KMS-11 (cell line): ENCODE results near the gene SEPSECS.

ENCODE experiments used
- H2AFZ ChIP-seq: fragments of 200-600 bp; sonication (generic); 2 replicates; pipeline ENCODE4 v1.6.1; 2016; ENCODE audit warnings: antibody characterized with exemption, mixed run types, low read depth
- H3K27ac ChIP-seq: fragments of 200-600 bp; sonication (generic); 2 replicates; pipeline ENCODE4 v1.6.1; 2016; ENCODE audit warnings: mild to moderate bottlenecking, mixed run types
- H3K27me3 ChIP-seq: fragments of 200-600 bp; sonication (generic); 2 replicates; pipeline ENCODE4 v1.6.1; 2017; ENCODE audit warnings: mild to moderate bottlenecking, low read depth, mixed run types, moderate library complexity; ENCODE audit not compliant: insufficient read depth
- H3K36me3 ChIP-seq: fragments of 200-600 bp; sonication (generic); 2 replicates; pipeline ENCODE4 v1.6.1; 2017; ENCODE audit warnings: mild to moderate bottlenecking, mixed run types; ENCODE audit not compliant: insufficient read depth
- H3K4me1 ChIP-seq: fragments of 200-600 bp; sonication (generic); 2 replicates; pipeline ENCODE4 v1.6.1; 2016; ENCODE audit warnings: mild to moderate bottlenecking, low read depth, mixed run types; ENCODE audit not compliant: poor library complexity, severe bottlenecking
- H3K4me2 ChIP-seq: fragments of 200-600 bp; sonication (generic); 2 replicates; pipeline ENCODE4 v1.7.0; 2016; ENCODE audit warnings: mild to moderate bottlenecking, mixed run types
- H3K4me3 ChIP-seq: fragments of 200-600 bp; sonication (generic); IDR thresholded peaks from 2 replicates; pipeline ENCODE4 v1.6.1; 2017; ENCODE audit warnings: low read depth, low read length, mixed read lengths; ENCODE audit not compliant: insufficient read depth
- H3K79me2 ChIP-seq: fragments of 200-600 bp; sonication (generic); 2 replicates; pipeline ENCODE4 v1.6.1; 2016; ENCODE audit warnings: low read depth, mixed run types; ENCODE audit not compliant: insufficient read depth
- H3K9ac ChIP-seq: fragments of 200-600 bp; sonication (generic); 2 replicates; pipeline ENCODE4 v1.6.1; 2016; ENCODE audit warnings: mild to moderate bottlenecking, mixed run types
- H4K20me1 ChIP-seq: fragments of 200-600 bp; sonication (generic); 2 replicates; pipeline ENCODE4 v1.6.1; 2016; ENCODE audit warnings: mild to moderate bottlenecking, mixed run types; ENCODE audit not compliant: insufficient read depth
- CTCF ChIP-seq: fragments of 200-600 bp; sonication (generic); conservative IDR thresholded peaks from 2 replicates; pipeline ENCODE4 v1.6.1; 2017; ENCODE audit warnings: low read depth, mild to moderate bottlenecking, antibody characterized with exemption, low read length, moderate library complexity, mixed read lengths

Gene SEPSECS

DNA sequence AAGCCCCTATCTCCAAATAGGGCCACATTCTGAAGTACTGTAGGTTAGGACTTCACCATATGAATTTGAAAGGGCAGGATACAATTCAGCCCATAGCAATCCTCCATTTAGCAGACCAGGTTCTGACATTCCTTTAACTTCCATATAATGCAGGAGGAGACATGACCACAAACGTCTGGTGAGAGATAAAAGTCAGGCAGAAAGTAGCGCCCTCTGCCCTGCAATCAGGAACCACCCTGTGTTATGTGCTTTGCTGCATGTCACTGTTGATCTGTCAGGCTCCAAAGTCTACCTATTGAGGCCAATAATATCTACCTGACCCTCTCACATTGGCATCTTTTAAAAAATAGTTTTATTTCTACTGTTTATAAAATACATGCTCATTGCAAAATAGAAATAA lies 30.2 kb upstream of the SEPSECS start:
- no peaks in the 10 kb centered on the region for H3K27me3 ChIP-seq
- no peak overlapping the region for H3K9ac ChIP-seq
- H3K27ac ChIP-seq = no peak overlapping the region
- H4K20me1 ChIP-seq = no peaks in the 10 kb centered on the region
- H3K4me3 ChIP-seq = no peak overlapping the region
- H3K4me2 ChIP-seq = no peak overlapping the region
- no peak overlapping the region for H2AFZ ChIP-seq
- H3K36me3 ChIP-seq = no peaks in the 10 kb centered on the region
- TF ChIP-seq CTCF = no peak
- H3K4me1 ChIP-seq = no peaks in the 10 kb centered on the region
- H3K79me2 ChIP-seq = no peaks in the 10 kb centered on the region

DNA sequence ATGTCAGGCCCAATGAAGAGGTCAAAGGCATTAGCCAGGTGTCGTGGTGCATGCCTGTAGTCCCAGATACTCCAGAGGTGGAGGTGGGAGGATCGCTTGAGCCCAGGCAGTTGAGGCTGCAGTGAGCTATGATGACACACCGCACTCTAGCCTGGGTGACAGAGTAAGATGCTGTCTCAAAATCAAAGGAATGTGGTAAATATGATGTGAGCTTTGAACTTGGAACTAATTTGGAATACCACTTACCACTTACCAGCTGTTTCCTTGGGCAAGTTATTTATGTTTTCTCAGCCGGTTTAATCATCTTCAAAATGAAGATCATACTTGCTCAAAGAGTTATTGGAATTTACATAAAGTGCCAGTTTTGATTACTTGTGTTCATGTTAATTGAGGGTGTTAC lies 23.8 kb upstream of the SEPSECS start:
- no peak overlapping the region for H2AFZ ChIP-seq
- H3K4me3 ChIP-seq = no peak overlapping the region
- no peaks in the 10 kb centered on the region for H3K79me2 ChIP-seq
- no peak overlapping the region for H3K4me2 ChIP-seq
- TF ChIP-seq CTCF = no peak
- no peaks in the 10 kb centered on the region for H3K36me3 ChIP-seq
- H3K4me1 ChIP-seq = no peaks in the 10 kb centered on the region
- no peaks in the 10 kb centered on the region for H4K20me1 ChIP-seq
- H3K27ac ChIP-seq = no peak overlapping the region
- no peaks in the 10 kb centered on the region for H3K27me3 ChIP-seq
- H3K9ac ChIP-seq = no peak overlapping the region

GRCh38 chr4:25182937-25183336 lies 22.7 kb upstream of the SEPSECS start:
- H3K27me3 ChIP-seq = no peaks in the 10 kb centered on the region
- H3K36me3 ChIP-seq = no peaks in the 10 kb centered on the region
- no peak overlapping the region for H3K27ac ChIP-seq
- H4K20me1 ChIP-seq = no peaks in the 10 kb centered on the region
- no peak overlapping the region for H3K4me3 ChIP-seq
- no peaks in the 10 kb centered on the region for H3K79me2 ChIP-seq
- H3K9ac ChIP-seq = no peak overlapping the region
- no peak overlapping the region for H3K4me2 ChIP-seq
- no peaks in the 10 kb centered on the region for H3K4me1 ChIP-seq
- TF ChIP-seq CTCF = no peak
- no peak overlapping the region for H2AFZ ChIP-seq

GRCh38 chr4:25180524-25181131 lies 20.4 kb upstream of the SEPSECS start:
- Histone ChIP-seq H3K36me3 (no peaks in the 10 kb centered on the region), H3K9ac (no peak overlapping the region), H2AFZ (no peak overlapping the region), H3K27ac (no peak overlapping the region), H3K4me3 (no peak overlapping the region), H3K4me1 (peaks cover 9% of the 10 kb centered on the region), H3K4me2 (no peak overlapping the region), H3K27me3 (no peaks in the 10 kb centered on the region), H4K20me1 (no peaks in the 10 kb centered on the region), H3K79me2 (no peaks in the 10 kb centered on the region)
- TF ChIP-seq CTCF = peak; percentile 59
